Ectodermal cell (in vitro differentiated cells): Measurements from ENCODE around the gene MTMR10.

Experiments used
- H3K27ac ChIP-seq: 2 replicates; pipeline ENCODE4 v1.7.0; 2013; ENCODE audit warnings: mild to moderate bottlenecking, low read depth, low read length; ENCODE audit not compliant: insufficient read depth, poor library complexity, severe bottlenecking
- H3K27me3 ChIP-seq: 2 replicates; pipeline ENCODE4 v1.7.0; 2013; ENCODE audit warnings: mild to moderate bottlenecking, low read length; ENCODE audit not compliant: insufficient read depth, control insufficient read depth, poor library complexity, severe bottlenecking
- H3K36me3 ChIP-seq: one replicate; pipeline ENCODE4 v1.7.0; 2013; ENCODE audit warnings: low read length; ENCODE audit not compliant: control insufficient read depth, insufficient read depth
- H3K4me1 ChIP-seq: one replicate; pipeline ENCODE4 v1.7.0; 2013; ENCODE audit warnings: low read length; ENCODE audit not compliant: control insufficient read depth, insufficient read depth
- H3K4me3 ChIP-seq: 2 replicates; pipeline ENCODE4 v1.7.0; 2013; ENCODE audit warnings: low read depth, low read length, control low read depth; ENCODE audit not compliant: insufficient read depth
- H3K9me3 ChIP-seq: 2 replicates; pipeline ENCODE4 v1.7.0; 2013; ENCODE audit warnings: mild to moderate bottlenecking, low read length, moderate library complexity; ENCODE audit not compliant: control insufficient read depth
- WGBS, 2 experiments: methylation state at CpG; one replicate each; pipeline ENCODE4 v1.1.7; 2013; ENCODE audit warnings: missing lambda C conversion rate in 2 of 2; 5-methylcytosine and 5-hydroxymethylcytosine counted together

MTMR10 gene

GRCh38 chr15:31014608-31014925, 23.1 kb upstream of the MTMR10 start:
- no peak overlapping the region for H3K4me3 ChIP-seq
- H3K4me1 ChIP-seq = no peaks in the 10 kb centered on the region
- 81 to 85% methylated on average over 2 of the region's 2 CpGs for WGBS, 2 experiments
- H3K27me3 ChIP-seq = no peaks in the 10 kb centered on the region
- no peak overlapping the region for H3K27ac ChIP-seq
- H3K36me3 ChIP-seq = no peaks in the 10 kb centered on the region
- H3K9me3 ChIP-seq = no peaks in the 10 kb centered on the region

GRCh38 chr15:31013863-31014607, 22.6 kb upstream of the MTMR10 start:
- Histone ChIP-seq H3K27ac (no peak overlapping the region), H3K9me3 (no peaks in the 10 kb centered on the region), H3K36me3 (no peaks in the 10 kb centered on the region), H3K4me1 (no peaks in the 10 kb centered on the region), H3K27me3 (no peaks in the 10 kb centered on the region), H3K4me3 (no peak overlapping the region)
- 73 to 85% methylated on average over 1 to 2 of the region's 2 CpGs for WGBS, 2 experiments

GRCh38 chr15:31012455-31012854, 21.0 kb upstream of the MTMR10 start:
- Histone ChIP-seq H3K27ac (no peak overlapping the region), H3K27me3 (no peaks in the 10 kb centered on the region), H3K9me3 (no peaks in the 10 kb centered on the region), H3K4me3 (no peak overlapping the region), H3K4me1 (no peaks in the 10 kb centered on the region), H3K36me3 (no peaks in the 10 kb centered on the region)
- WGBS, 2 experiments = 80 to 81% methylated on average over 1 to 2 of the region's 2 CpGs

- no peaks in the 10 kb centered on the region for H3K36me3 ChIP-seq
- no peak overlapping the region for H3K27ac ChIP-seq
- H3K27me3 ChIP-seq = no peaks in the 10 kb centered on the region
- no peaks in the 10 kb centered on the region for H3K4me1 ChIP-seq
- no peaks in the 10 kb centered on the region for H3K9me3 ChIP-seq
- H3K4me3 ChIP-seq = no peak overlapping the region
- 89 to 94% methylated on average over 1 of the region's 1 CpG for WGBS, 2 experiments
Measured at GRCh38 chr15:31010036-31010435, 18.6 kb upstream of the MTMR10 start.

GRCh38 chr15:31005660-31006059, 14.2 kb upstream of the MTMR10 start:
- WGBS, 2 experiments = 65 to 91% methylated on average over 2 of the region's 2 CpGs
- Histone ChIP-seq H3K4me3 (no peak overlapping the region), H3K4me1 (no peaks in the 10 kb centered on the region), H3K36me3 (no peaks in the 10 kb centered on the region), H3K27me3 (no peaks in the 10 kb centered on the region), H3K27ac (no peak overlapping the region), H3K9me3 (no peaks in the 10 kb centered on the region)

GRCh38 chr15:31004220-31004733, 12.8 kb upstream of the MTMR10 start:
- Histone ChIP-seq H3K9me3 (no peaks in the 10 kb centered on the region), H3K4me1 (no peaks in the 10 kb centered on the region), H3K27ac (no peak overlapping the region), H3K27me3 (no peaks in the 10 kb centered on the region), H3K36me3 (no peaks in the 10 kb centered on the region), H3K4me3 (no peak overlapping the region)
- 26 to 30% methylated on average over 5 of the region's 5 CpGs for WGBS, 2 experiments

- WGBS, 2 experiments = 97 to 99% methylated on average over 3 of the region's 3 CpGs
- Histone ChIP-seq H3K36me3 (no peaks in the 10 kb centered on the region), H3K9me3 (no peaks in the 10 kb centered on the region), H3K4me1 (no peaks in the 10 kb centered on the region), H3K4me3 (no peak overlapping the region), H3K27me3 (no peaks in the 10 kb centered on the region), H3K27ac (no peak overlapping the region)
Measured at GRCh38 chr15:31001702-31002101, 10.3 kb upstream of the MTMR10 start.

- Histone ChIP-seq H3K4me1 (no peaks in the 10 kb centered on the region), H3K9me3 (no peaks in the 10 kb centered on the region), H3K36me3 (no peaks in the 10 kb centered on the region), H3K27me3 (no peaks in the 10 kb centered on the region), H3K4me3 (no peak overlapping the region), H3K27ac (no peak overlapping the region)
- 90 to 97% methylated on average over 3 of the region's 3 CpGs for WGBS, 2 experiments
Measured at GRCh38 chr15:30999729-31000128, 8.3 kb upstream of the MTMR10 start.

- Histone ChIP-seq H3K9me3 (no peaks in the 10 kb centered on the region), H3K4me3 (no peak overlapping the region), H3K27me3 (no peaks in the 10 kb centered on the region), H3K4me1 (no peaks in the 10 kb centered on the region), H3K27ac (no peak overlapping the region), H3K36me3 (no peaks in the 10 kb centered on the region)
- WGBS, 2 experiments = 92 to 96% methylated on average over 1 of the region's 1 CpG
Measured at GRCh38 chr15:30997270-30997669, 5.8 kb upstream of the MTMR10 start.

GRCh38 chr15:30992249-30992864, 929 bp upstream of the MTMR10 start:
- no peak overlapping the region for H3K27ac ChIP-seq
- 57 to 68% methylated on average over 4 to 7 of the region's 7 CpGs for WGBS, 2 experiments
- H3K27me3 ChIP-seq = no peaks in the 10 kb centered on the region

More at GRCh38 chr15:30992249-30992864, 929 bp upstream of the MTMR10 start:
- H3K36me3 ChIP-seq = no peaks in the 10 kb centered on the region
- H3K9me3 ChIP-seq = no peaks in the 10 kb centered on the region
- no peaks in the 10 kb centered on the region for H3K4me1 ChIP-seq
- peak overlapping the region; percentile 65 for H3K4me3 ChIP-seq
